ENCODE results near the gene CORIN. TPM values are rescaled to one million over a fixed set of nuclear protein-coding genes. Genes with fewer than 3 reads are reported as not detected.

CORIN gene
- total and polyA plus RNA-seq, 12 donors: 0.10 to 1.1 (median 0.41) TPM; not detected in 2

- H3K9me3 ChIP-seq (replicated peaks in 1 of 3): no peaks in the 10 kb centered on the region
- no peak overlapping the region for H3K4me3 ChIP-seq
- no peaks in the 10 kb centered on the region for H3K36me3 ChIP-seq (replicated peaks in 1 of 2)
- no peak for DNase-seq
- 60 to 77% (median 72%) methylated on average over 3 of the region's 3 CpGs for WGBS, 4 donors
- no peak overlapping the region for H3K27ac ChIP-seq
- intact Hi-C loops (cut with DNase I): no loop called here
- TF ChIP-seq POLR2A (IDR thresholded peaks at IDR 0.05) (no peak), CTCF (IDR thresholded peaks at IDR 0.05) (no peak)
- no peaks in the 10 kb centered on the region for H3K27me3 ChIP-seq
- H3K4me1 ChIP-seq (replicated peaks in 1 of 2): no peaks in the 10 kb centered on the region
Measured at GRCh38 chr4:47639531-47639930, 198.3 kb downstream of the CORIN start.

DNA sequence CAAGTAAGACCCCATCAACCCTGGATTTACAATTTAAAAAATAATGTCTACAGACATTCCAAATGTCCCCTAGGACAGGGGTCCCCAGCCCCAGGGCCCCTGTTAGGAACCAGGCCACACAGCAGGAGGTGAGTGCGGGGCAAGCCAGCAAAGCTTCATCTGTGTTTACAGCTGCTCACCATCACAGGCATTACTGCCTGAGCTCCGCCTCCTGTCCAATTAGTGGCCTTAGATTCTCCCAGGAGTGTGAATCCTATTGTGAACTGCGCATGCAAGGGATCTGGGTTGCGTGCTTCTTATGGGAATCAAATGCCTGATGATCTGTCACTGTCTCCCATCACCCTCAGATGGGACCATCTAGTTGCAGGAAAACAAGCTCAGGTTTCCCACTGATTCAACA, 206.7 kb downstream of the CORIN start:
- intact Hi-C loops (cut with DNase I): no loop called here
- no peaks in the 10 kb centered on the region for H3K36me3 ChIP-seq (replicated peaks in 1 of 2)
- no peak overlapping the region for H3K4me3 ChIP-seq
- H3K27me3 ChIP-seq: no peaks in the 10 kb centered on the region
- no peak for TF ChIP-seq CTCF (IDR thresholded peaks at IDR 0.05)
- TF ChIP-seq POLR2A (IDR thresholded peaks at IDR 0.05): no peak
- no peak overlapping the region for H3K27ac ChIP-seq
- H3K9me3 ChIP-seq (replicated peaks in 1 of 3): no peaks in the 10 kb centered on the region
- no peak for DNase-seq
- WGBS, 4 donors: 92 to 97% (median 95%) methylated on average over 3 to 4 of the region's 4 CpGs
- H3K4me1 ChIP-seq (replicated peaks in 1 of 2): no peaks in the 10 kb centered on the region

DNA sequence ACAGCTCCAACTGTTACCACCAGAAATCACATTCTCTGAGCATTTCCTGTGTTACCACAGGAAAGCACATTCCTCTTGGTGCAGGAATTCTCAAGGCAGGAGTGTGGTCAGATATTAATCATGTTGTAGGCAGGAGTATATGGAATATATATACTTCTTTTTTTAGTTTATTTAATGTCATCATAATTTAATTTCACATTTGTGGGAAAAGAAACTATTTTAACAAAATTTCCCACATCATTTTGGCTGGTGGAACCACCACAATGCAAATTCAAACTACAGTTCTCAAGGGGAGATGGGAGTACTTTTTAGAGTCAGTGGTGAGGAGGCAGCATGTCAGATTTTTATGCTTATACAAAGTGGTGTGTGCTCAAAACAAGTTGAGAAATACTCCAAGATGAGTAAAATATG, 213.8 kb downstream of the CORIN start:
- no peak overlapping the region for H3K27ac ChIP-seq
- no peaks in the 10 kb centered on the region for H3K4me1 ChIP-seq (replicated peaks in 1 of 2)
- H3K27me3 ChIP-seq: no peaks in the 10 kb centered on the region
- no peak for TF ChIP-seq CTCF (IDR thresholded peaks at IDR 0.05)
- TF ChIP-seq POLR2A (IDR thresholded peaks at IDR 0.05): no peak
- DNase-seq: no peak
- no peaks in the 10 kb centered on the region for H3K36me3 ChIP-seq (replicated peaks in 1 of 2)
- no peak overlapping the region for H3K4me3 ChIP-seq
- H3K9me3 ChIP-seq (replicated peaks in 1 of 3): no peaks in the 10 kb centered on the region
- intact Hi-C loops (cut with DNase I): no loop called here

GRCh38 chr4:47621181-47621580, 216.7 kb downstream of the CORIN start:
- Histone ChIP-seq H3K4me1 (replicated peaks in 1 of 2) (no peaks in the 10 kb centered on the region), H3K27ac (no peak overlapping the region), H3K36me3 (replicated peaks in 1 of 2) (no peaks in the 10 kb centered on the region), H3K4me3 (no peak overlapping the region), H3K27me3 (no peaks in the 10 kb centered on the region), H3K9me3 (replicated peaks in 1 of 3) (no peaks in the 10 kb centered on the region)
- intact Hi-C loops (cut with DNase I): no loop called here
- DNase-seq: no peak
- TF ChIP-seq CTCF (IDR thresholded peaks at IDR 0.05): no peak
- no peak for TF ChIP-seq POLR2A (IDR thresholded peaks at IDR 0.05)
- 87 to 100% (median 91%) methylated on average over 1 of the region's 1 CpG for WGBS, 4 donors
